GM12878 (cell line): ENCODE measurements around the gene CCDC17. TPM values are rescaled to one million over a fixed set of nuclear protein-coding genes. Genes with fewer than 3 reads are reported as not detected.

ENCODE experiments used
- BCL3 ChIP-seq: IDR thresholded peaks from 2 replicates; pipeline ENCODE4 v1.6.1; 2011; ENCODE audit warnings: borderline replicate concordance, low read depth, mild to moderate bottlenecking, moderate library complexity, low read length; ENCODE audit not compliant: insufficient read depth, poor library complexity, severe bottlenecking
- E2F4 ChIP-seq: IDR thresholded peaks from 2 replicates; pipeline ENCODE4 v1.6.1; 2012; ENCODE audit warnings: low read depth, low read length, improper control_type of control experiment
- ESRRA ChIP-seq: IDR thresholded peaks from 2 replicates; pipeline ENCODE4 v1.6.1; 2012; ENCODE audit warnings: mild to moderate bottlenecking, low read length, improper control_type of control experiment
- GABPA ChIP-seq: IDR thresholded peaks from 2 replicates; pipeline ENCODE4 v1.6.1; 2014; ENCODE audit warnings: antibody characterized with exemption, low read depth, mild to moderate bottlenecking, inconsistent platforms
- HSF1 ChIP-seq: fragments of 150-350 bp; IDR thresholded peaks from 2 replicates; pipeline ENCODE4 v1.6.1; 2014; ENCODE audit warnings: mild to moderate bottlenecking, low read depth, low read length
- IRF4 ChIP-seq: IDR thresholded peaks from 2 replicates; pipeline ENCODE4 v1.6.1; 2011; ENCODE audit warnings: low read depth, low read length
- MYC ChIP-seq: IDR thresholded peaks from 2 replicates; pipeline ENCODE4 v1.6.1; 2011; ENCODE audit warnings: mild to moderate bottlenecking, low read length, moderate library complexity, inconsistent platforms; ENCODE audit not compliant: insufficient read depth, insufficient replicate concordance, insufficient read length, severe bottlenecking
- NFIC ChIP-seq: IDR thresholded peaks from 2 replicates; pipeline ENCODE4 v1.6.1; 2012; ENCODE audit warnings: low read depth, mild to moderate bottlenecking, inconsistent platforms, low read length, moderate library complexity
- NKRF ChIP-seq: fragments of 450-650 bp; conservative IDR thresholded peaks from 2 replicates; pipeline ENCODE4 v1.6.1; 2017; ENCODE audit warnings: mild to moderate bottlenecking, moderate library complexity
- RAD21 ChIP-seq: IDR thresholded peaks from 2 replicates; pipeline ENCODE4 v1.6.1; 2011; ENCODE audit warnings: mild to moderate bottlenecking, low read depth, low read length, moderate library complexity; ENCODE audit not compliant: insufficient read depth
- RELA ChIP-seq: fragments of 450-650 bp; IDR thresholded peaks from 2 replicates; pipeline ENCODE4 v1.8.0; 2014; ENCODE audit warnings: borderline replicate concordance; ENCODE audit not compliant: partially characterized antibody
- WRNIP1 ChIP-seq: IDR thresholded peaks from 2 replicates; pipeline ENCODE4 v1.6.1; 2011; ENCODE audit warnings: low read depth, low read length, improper control_type of control experiment, borderline replicate concordance
- ZNF384 ChIP-seq: IDR thresholded peaks from 2 replicates; pipeline ENCODE4 v1.6.1; 2012; ENCODE audit warnings: low read depth, mild to moderate bottlenecking, low read length, improper control_type of control experiment, borderline replicate concordance
- ZNF592 ChIP-seq: fragments of 450-650 bp; IDR thresholded peaks from 2 replicates; pipeline ENCODE4 v1.6.1; 2017; ENCODE audit warnings: mild to moderate bottlenecking, moderate library complexity
- polyA plus RNA-seq, 11 experiments: library from polyadenylated mRNA; depleted of rRNA in 4 of 11; unstranded in 6 of 11; stranded (reverse) in 5 of 11; fragments of >200 nt; fragmentation: Nextera tagmentation in 4 of 11; fragmentation: Illumina TruSeq in 1 of 11; extraction: Ambion mirVana in 4 of 11; extraction: Trizol in 1 of 11; gene quantifications; 1 replicate in 1 of 11; 2 replicates in 10 of 11; pipeline versions ENCODE4 v1.2.1 to v1.2.3, GENCODE V29; 2011 to 2016; ENCODE audit warnings: inconsistent platforms in 2 of 11, missing spikeins in 2 of 11, low read depth in 1 of 11
- total RNA-seq, 4 experiments: library from RNA; depleted of rRNA in 3 of 4; stranded (reverse); fragments of >200 nt in 3 of 4; fragmentation: Illumina TruSeq in 1 of 4; extraction: Trizol in 1 of 4; gene quantifications; 2 replicates each; pipeline versions ENCODE4 v1.2.1 to v1.2.3, GENCODE V29; 2013 to 2021

Gene CCDC17
- total and polyA plus RNA-seq, 10 of the 15 experiments (the other 5 are each of a cell fraction or from before 2014, with no cell fraction given), result 0.15 to 1.9 (median 0.69) TPM

- TF ChIP-seq BCL3 (no peak), ZNF592 (no peak), ESRRA (no peak), HSF1 (no peak), WRNIP1 (no peak), MYC (no peak), IRF4 (no peak), GABPA (no peak), RELA (peak; percentile 39), NFIC (no peak), NKRF (peak; percentile 79), ZNF384 (peak; percentile 50; the same call in 1 of the 2 replicates), RAD21 (no peak), E2F4 (peak; percentile 84)
These were observed 39.3 kb downstream of the CCDC17 start (continued) for GRCh38 chr1:45584351-45585109.
